GM10847 (cell line): ENCODE data around the gene SETBP1.

ENCODE experiments used
- POLR2A ChIP-seq: IDR thresholded peaks from 2 replicates; pipeline ENCODE4 v1.6.1; 2011; ENCODE audit not compliant: insufficient read length; ENCODE audit errors: extremely low read depth

Gene SETBP1

DNA sequence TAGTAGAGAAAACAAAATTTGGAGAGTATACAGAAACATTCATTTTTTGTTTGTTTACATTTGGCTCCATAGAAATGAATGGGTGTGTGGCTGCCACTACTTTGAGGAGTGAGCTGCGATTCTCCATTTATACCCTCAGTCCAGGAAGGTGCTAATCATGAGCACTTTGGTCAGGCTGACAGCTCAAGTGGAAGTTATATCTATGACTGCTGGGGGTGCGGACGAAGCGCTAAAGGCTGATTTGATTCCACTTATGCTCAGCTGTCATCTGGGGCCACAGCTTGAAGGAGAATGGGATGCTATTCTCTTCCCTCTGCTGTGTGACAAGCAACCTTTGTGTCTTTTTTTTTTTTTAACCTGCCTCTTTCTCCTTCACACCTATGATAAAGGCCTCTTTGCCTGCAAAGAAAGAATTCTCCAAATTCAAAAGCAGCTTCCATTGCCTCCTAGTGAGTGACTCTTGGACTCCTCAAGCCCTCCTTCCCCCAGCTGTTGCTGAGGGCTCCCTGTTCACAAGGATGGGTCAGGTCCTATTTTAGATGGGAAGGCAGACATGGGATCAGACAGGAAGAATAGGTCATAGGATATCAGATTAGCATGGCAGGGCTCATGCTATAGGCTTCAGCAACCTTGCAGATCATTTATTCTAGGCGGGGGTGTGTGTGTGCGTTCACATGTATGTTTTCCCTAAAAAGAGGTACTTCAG, 201.6 kb downstream of the SETBP1 start:
- TF ChIP-seq POLR2A = no peak

DNA sequence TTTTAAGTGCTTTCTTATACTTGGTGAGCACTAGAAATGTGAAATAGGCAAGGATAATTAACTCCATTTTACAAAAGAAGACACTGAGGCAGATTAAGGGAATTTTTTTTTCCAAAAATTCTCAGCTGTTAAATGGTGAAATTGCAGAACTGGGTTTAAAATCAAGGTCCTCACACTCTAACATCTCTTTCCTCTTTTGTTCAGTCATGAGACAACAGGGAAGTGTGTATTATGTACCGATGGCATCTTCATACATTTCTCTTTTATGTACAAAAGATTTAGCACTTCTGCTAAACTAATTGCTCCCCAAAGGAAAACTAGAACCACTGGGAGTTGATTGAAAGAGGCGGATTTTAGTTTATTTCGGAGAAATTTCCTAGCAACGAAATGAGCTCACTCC, 203.0 kb downstream of the SETBP1 start:
- TF ChIP-seq POLR2A = no peak

DNA sequence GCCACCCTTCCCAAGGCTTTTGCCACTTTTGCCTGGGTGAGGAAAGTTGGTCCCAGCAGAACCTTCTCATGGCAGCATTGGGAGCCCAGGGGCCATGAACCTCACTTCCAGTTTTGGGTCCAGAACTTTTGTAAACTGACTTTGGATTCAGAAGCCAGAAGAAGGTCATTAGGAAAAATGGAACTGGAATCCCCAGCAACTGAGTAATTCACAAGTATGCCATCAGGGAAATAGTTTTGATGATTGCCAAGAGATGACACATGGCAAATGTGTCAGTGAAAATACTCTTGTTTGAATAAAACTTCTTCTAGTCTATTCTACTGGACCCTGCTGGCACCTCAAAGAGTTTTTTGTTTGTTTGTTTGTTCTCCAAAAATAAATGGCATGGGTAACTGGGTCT, 203.7 kb downstream of the SETBP1 start:
- no peak for TF ChIP-seq POLR2A

DNA sequence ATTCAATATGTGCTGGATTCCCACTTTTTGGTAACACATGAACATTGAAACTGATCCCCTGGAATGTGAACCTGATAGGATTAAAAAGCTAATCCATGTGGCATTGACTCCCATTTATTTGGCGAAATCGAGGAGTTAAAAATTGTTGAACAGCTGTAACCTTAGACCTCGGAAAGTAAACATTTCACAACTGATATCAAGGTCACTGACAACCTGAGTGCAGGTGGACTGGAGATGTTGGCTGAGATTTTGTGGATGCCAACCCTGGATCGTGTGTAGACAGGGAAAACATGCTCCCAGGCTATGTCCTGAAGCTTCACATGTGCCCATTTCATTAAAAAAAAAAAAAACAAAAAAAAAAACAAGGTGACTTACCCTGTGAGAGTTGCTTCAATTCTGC, 204.8 kb downstream of the SETBP1 start:
- TF ChIP-seq POLR2A = no peak

DNA sequence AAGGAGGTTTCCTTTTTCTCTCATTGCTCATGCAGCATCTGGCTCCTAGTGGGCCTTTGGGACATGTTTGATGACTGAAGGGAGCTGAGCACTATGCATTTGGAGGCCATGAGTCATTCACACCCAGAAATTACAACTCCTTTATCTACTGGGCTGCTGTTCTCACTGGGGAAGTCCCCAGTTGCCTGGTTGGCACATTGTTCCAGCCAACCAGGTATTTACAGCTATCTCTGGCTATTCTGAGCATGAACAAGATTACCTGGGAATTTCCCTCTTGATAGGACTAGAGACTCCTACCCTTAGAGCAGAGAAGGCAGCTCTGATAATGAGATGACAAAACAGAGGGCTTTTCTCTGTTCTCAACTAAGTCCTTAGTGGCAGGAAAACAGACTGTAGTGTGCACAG, 206.5 kb downstream of the SETBP1 start:
- no peak for TF ChIP-seq POLR2A

DNA sequence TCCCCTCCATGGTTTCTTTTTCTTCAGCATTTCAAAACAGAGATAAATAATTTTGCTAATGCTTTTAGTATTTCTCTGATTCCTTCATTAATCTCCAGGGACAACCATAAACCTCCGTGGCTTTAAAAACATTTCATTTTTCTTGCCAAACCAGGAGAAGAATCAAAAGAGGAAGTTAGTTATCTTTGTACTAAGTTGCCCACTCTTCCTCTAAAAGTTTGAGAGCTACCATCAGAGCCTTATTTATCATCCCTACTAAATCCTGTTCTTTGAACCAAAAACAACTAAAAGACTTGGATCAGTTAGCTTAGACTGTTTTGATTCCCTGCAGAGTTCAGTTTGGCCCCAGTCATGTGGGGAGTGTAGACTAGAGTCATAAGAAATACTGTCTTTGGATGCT, 208.4 kb downstream of the SETBP1 start:
- TF ChIP-seq POLR2A = no peak

DNA sequence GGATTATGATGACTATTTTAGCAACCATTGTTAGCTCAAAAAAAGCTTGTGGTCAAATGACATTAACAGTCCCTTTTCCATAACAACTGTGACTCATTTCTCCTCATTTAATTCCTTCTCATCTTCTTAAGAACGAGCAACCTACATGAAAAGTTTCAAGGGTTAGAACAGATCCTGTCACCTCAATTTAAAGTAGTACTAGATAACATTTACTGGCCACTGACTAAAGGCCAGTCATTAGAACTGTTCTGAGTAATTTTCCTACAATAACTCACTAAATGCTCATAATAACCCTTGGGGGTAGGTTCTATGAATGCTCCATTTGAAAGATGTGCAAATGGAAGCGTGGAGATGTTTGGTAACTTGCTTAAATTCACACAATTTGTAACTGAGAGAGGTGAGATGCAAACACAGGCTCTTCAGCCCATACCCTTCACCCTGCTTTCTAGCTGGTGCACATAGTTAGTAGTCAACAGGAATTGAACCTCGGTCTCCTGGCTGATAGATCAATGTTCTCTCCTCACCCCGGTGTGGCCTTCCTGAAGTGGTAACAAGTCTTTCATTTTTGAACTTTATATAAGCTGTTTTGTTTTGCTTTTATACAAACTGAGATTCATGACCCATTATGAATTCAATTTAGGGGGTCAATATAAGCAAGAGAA, 212.5 kb downstream of the SETBP1 start:
- TF ChIP-seq POLR2A = no peak

DNA sequence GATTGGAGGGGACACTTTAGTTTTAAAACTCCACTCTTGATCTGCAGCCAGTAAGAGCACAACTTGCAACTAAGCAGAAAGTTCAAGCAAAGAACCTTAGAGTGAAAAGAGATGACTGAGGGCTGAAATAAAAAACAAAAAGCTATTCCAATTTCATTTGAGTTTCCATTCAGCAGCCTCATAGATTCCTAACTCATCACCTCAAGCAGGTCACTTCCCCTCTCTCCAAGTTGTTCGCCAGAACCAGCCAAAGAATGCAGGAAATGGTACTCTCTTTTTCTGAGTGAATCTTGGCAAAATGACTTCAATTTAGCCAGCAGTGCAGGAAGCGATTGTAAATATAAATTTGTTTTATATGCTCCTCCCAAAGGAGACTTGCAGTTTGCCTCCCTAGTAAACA, 213.3 kb downstream of the SETBP1 start:
- no peak for TF ChIP-seq POLR2A

DNA sequence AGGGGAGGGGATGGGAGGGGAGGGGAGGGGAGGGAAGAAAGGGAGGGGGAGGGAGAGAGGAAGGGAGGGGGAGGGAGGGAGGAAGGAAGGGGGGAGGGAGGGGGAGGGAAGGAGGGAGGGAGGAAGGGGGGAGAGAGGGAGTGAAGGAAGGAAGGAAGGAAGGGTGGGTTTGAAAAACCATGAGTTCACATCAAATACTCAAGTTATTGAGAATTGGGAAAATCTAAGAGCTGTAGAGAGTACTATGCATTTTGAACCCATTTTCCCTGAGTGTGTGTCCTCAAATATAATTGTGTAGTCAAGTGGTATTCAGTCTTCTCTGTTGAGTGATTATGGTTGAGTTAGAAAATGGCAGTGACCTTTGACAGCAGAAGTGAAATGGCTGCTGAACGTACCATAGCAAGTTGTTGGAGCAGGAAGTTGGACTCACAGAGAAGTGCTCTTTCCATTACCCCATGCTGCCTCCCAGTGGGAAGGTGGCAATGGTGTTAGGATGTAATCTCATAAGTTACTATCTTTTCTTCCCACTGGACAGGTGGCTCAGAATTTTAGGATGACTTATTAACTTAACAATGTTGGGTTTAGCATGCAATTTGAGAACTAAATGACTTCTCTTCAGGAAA, 214.6 kb downstream of the SETBP1 start:
- TF ChIP-seq POLR2A = no peak

DNA sequence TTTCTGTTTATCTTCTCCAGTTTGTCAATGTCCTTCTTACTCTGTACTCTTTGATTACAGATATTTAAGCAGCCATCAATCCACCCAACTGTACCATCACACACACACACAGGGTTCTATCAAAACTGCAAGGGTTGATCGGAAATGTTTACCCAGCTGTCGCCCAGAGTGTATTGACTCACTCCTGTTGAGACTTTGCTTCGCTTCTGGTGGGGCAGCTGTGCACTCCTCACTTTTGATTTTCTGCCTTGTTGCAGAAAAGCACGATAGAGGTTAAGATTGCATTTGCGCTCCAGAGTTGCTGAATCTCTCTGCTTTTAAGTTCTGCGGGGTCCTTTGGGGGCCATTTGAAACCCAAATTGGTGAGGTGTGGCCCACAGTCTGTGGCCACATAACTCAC, 216.2 kb downstream of the SETBP1 start:
- no peak for TF ChIP-seq POLR2A

DNA sequence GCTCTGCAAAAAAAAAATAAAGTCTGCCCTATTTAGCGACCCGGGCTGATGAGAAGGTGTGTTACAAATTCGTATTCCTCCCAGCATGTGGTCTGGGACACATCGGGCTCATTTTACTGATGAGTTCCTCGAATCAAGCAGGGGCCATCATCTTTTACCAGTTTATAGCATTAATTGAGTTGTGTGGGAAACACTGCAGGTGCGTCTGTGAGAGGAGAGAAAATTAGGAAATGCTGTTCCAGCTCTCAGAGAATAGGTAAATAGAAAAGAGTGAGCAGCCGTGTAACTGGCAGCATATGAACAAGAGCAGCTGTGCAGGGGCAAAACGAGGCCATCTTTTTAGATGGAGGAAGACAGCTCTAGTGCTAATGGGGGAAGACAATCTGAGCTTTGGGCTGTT, 216.7 kb downstream of the SETBP1 start:
- no peak for TF ChIP-seq POLR2A

DNA sequence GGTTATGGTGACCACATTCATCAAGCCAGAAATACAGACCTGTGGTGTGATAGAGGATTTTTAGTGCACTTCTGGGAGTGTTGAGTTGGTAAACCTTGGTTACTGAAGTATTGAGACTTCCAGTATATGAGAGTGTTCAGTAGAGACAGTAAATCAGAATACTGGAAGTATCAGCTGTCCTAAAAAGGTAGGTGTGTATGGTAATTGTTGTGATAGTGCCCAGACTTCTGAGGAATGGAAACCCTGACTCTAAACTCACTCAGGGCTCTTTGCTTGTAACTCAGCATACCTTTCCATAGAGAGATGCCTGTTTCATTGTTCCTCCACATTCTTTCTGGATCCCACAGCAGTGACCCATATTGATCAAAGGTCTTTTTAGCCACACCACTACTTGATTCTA, 217.1 kb downstream of the SETBP1 start:
- no peak for TF ChIP-seq POLR2A

DNA sequence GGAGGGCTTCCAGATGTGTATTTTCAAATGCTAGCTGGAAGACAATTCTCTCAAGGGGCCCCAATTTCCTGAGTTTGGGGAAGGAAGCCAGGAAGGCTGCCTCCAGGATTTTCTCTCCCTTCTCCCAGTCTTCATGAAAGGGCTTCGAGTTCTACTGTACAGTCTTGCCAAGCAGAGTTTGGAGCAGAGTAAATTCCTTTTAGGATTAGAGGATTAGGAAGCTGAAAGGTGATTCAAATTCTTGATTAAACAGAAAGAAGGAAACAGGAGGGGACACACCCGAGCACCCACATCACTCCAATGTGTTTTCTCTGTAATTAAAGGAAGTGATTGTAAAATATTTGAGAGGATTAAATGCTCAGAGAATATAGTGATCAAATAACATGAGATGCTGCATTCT, 217.8 kb downstream of the SETBP1 start:
- TF ChIP-seq POLR2A = no peak

DNA sequence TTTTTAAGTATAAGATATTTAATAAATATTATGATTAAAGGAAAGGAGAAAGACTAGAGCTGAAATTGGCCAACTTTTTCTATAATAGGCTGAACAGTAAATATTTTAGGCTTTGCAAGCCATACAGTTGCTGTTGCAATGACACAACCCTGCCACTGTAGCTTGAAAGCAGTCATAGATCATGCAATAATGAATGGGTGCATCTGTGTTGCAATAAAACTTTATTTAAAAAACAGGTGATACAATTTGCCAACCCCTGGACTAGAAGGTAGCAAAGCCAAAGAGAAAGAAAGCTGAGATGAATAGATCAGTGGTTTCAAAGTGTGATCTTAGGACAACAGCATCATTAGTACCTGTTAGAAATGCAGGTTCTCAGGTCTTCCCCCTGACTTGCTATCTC, 219.1 kb downstream of the SETBP1 start:
- no peak for TF ChIP-seq POLR2A

DNA sequence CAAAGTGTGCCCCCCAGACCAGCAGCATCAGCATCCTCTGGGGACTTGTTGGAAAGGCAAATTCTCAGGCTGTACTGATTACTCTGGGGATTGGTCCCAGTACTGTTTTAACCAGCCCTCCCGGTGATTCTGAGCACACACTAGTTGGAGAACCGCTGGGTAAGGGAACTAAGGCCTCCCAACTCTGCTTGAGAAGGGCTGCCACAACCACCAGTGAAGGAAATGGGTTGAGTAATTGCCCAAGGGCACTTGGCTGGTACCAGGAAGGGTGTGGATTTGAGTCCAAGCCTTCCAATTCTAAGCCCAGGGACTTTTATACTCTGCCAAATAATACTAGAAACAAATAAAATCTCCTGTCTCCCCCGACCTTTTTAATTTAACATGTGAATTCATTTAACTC, 219.9 kb downstream of the SETBP1 start:
- TF ChIP-seq POLR2A = no peak

DNA sequence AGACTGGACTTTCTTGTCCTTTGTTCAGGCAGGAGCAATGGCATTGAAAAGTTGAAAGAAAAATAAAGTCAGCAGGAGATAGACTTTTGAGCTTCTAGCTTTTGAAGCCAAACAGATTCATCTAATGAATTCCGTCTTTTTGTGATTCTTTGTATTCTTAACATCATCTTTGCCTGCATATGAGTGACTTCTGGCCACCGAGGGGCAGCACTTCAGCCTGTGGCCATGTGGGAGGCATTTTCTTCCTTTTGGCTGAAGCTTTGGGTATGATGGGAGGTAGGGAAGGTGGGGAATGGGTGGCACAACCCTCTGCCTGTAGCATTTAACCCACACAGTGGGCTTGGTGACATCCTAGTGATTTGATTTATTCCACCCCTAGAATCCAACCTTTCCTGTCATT, 220.6 kb downstream of the SETBP1 start:
- TF ChIP-seq POLR2A = no peak
